SH-SY5Y (cell line): ENCODE results near the gene NRN1.

Source experiments
- GATA2 ChIP-seq: IDR thresholded peaks from 2 replicates; pipeline ENCODE4 v1.6.1; 2011; ENCODE audit warnings: mild to moderate bottlenecking, low read depth, low read length
- GATA3 ChIP-seq: IDR thresholded peaks from 2 replicates; pipeline ENCODE4 v1.6.1; 2011; ENCODE audit warnings: low read depth, mild to moderate bottlenecking, low read length, moderate library complexity

- TF ChIP-seq GATA2 (no peak), GATA3 (no peak)
These were observed 40.0 kb upstream of the NRN1 start for GRCh38 chr6:6046716-6047115.
